Stimulated activated naive B cell treated with anti-CD40 and anti-IgM and Interleukin-4, amounts not matched to agents 10 μg/mL and 1 μg/mL and 100 μg/mL, for 72 hours (primary cell): ENCODE results near the gene NDUFAF5.
"Not testable (repeated sequence)": the region's sequence is repeated elsewhere in the genome, so short reads cannot be mapped to it uniquely, and the experiment has no call there.

ENCODE experiments used
- ATAC-seq, 2 donors: fragments of 150-1000 bp; cut with Tn5 transposase; replicated peaks; 2 replicates each; pipeline ENCODE4 v1.10.0; 2021; ENCODE audit warnings: moderate library complexity in 1 of 2
- DNase-seq: peaks from one replicate; pipeline ENCODE4 v3.0.0; 2021
- H3K27ac Mint-ChIP-seq: one replicate; pipeline ENCODE4 v1.8.0; 2022; ENCODE audit warnings: mild to moderate bottlenecking, mixed read lengths
- H3K27me3 Mint-ChIP-seq, 2 donors: one replicate each; pipeline ENCODE4 v1.8.0; 2022; ENCODE audit warnings: mixed read lengths in 2 of 2
- H3K36me3 Mint-ChIP-seq, 2 donors: one replicate each; pipeline ENCODE4 v1.8.0; 2022; ENCODE audit warnings: mixed read lengths in 2 of 2, mild to moderate bottlenecking in 1 of 2
- H3K4me1 Mint-ChIP-seq, 2 donors: one replicate each; pipeline ENCODE4 v1.8.0; 2022; ENCODE audit warnings: mixed read lengths in 2 of 2, mild to moderate bottlenecking in 1 of 2
- H3K4me3 Mint-ChIP-seq, 2 donors: one replicate each; pipeline ENCODE4 v1.8.0; 2022; ENCODE audit warnings: mild to moderate bottlenecking in 2 of 2, mixed read lengths in 2 of 2, moderate library complexity in 1 of 2
- H3K9me3 Mint-ChIP-seq, 2 donors: one replicate each; pipeline ENCODE4 v1.8.0; 2022; ENCODE audit warnings: mixed read lengths in 2 of 2, mild to moderate bottlenecking in 1 of 2

The NDUFAF5 gene

GRCh38 chr20:13784893-13785715 is at the start of gene NDUFAF5, which contains the start of gene ESF1:
TSS of gene NDUFAF5 (plus strand) at chr20:13785028. CDS start at chr20:13785069, 41 bp downstream.
TSS of gene ESF1 (minus strand) at chr20:13784919. CDS start at chr20:13783140, 1,779 bp downstream.
- H3K27me3 Mint-ChIP-seq, result no peaks in the 10 kb centered on the region
- peaks cover 28 to 47% of the 10 kb centered on the region in 2 donors for H3K36me3 Mint-ChIP-seq

GRCh38 chr20:13735826-13736225 is 49.0 kb upstream of the NDUFAF5 start:
- Mint-ChIP-seq H3K4me1 (peaks cover 2 to 5% of the 10 kb centered on the region in 2 donors), H3K27me3 (no peaks in the 10 kb centered on the region), H3K36me3 (peaks cover 47 to 73% of the 10 kb centered on the region in 2 donors), H3K4me3 (no peak overlapping the region), H3K27ac (no peak overlapping the region), H3K9me3 (peaks cover 5 to 7% of the 10 kb centered on the region in 2 donors)
- ATAC-seq (no peak), DNase-seq (no peak)

More at GRCh38 chr20:13784893-13785715, at the start of gene NDUFAF5, which contains the start of gene ESF1:
- H3K4me1 Mint-ChIP-seq, result peaks cover 14 to 34% of the 10 kb centered on the region in 2 donors
- ATAC-seq (peak; percentile 98), DNase-seq (peak; percentile 95)
- peak within 1 kb of the TSS; percentile 98 to 99 for H3K4me3 Mint-ChIP-seq
- no peaks in the 10 kb centered on the region for H3K9me3 Mint-ChIP-seq
- peak within 1 kb of the TSS; percentile 98 for H3K27ac Mint-ChIP-seq

GRCh38 chr20:13736436-13737191 is 48.2 kb upstream of the NDUFAF5 start:
- Mint-ChIP-seq H3K4me1 (peaks cover 2 to 7% of the 10 kb centered on the region in 2 donors), H3K27me3 (no peaks in the 10 kb centered on the region), H3K4me3 (no peak overlapping the region), H3K27ac (no peak overlapping the region), H3K9me3 (peaks cover 11 to 15% of the 10 kb centered on the region in 2 donors), H3K36me3 (peaks cover 51 to 74% of the 10 kb centered on the region in 2 donors)
- DNase-seq (no peak), ATAC-seq (no peak)

- peaks cover 54 to 76% of the 10 kb centered on the region in 2 donors for H3K36me3 Mint-ChIP-seq
- peaks cover 3 to 16% of the 10 kb centered on the region in 2 donors for H3K4me1 Mint-ChIP-seq
- DNase-seq, H3K27ac Mint-ChIP-seq, H3K4me3 Mint-ChIP-seq, ATAC-seq, H3K27me3 Mint-ChIP-seq: not testable (repeated sequence)
- H3K9me3 Mint-ChIP-seq, result peaks cover 14 to 17% of the 10 kb centered on the region in 2 donors
Measured at GRCh38 chr20:13738187-13738586, 46.6 kb upstream of the NDUFAF5 start.

- peaks cover 9 to 21% of the 10 kb centered on the region in 2 donors for H3K4me1 Mint-ChIP-seq
- H3K27ac Mint-ChIP-seq, result no peak overlapping the region
- no peak for DNase-seq
- no peak for ATAC-seq
- no peaks in the 10 kb centered on the region for H3K27me3 Mint-ChIP-seq
- peaks cover 14 to 17% of the 10 kb centered on the region in 2 donors for H3K9me3 Mint-ChIP-seq
- peaks cover 57 to 80% of the 10 kb centered on the region in 2 donors for H3K36me3 Mint-ChIP-seq
- no peak overlapping the region for H3K4me3 Mint-ChIP-seq
Measured at GRCh38 chr20:13739731-13740649, 44.8 kb upstream of the NDUFAF5 start.

GRCh38 chr20:13741879-13742278 is 42.9 kb upstream of the NDUFAF5 start:
- ATAC-seq (no peak), DNase-seq (no peak)
- no peak overlapping the region for H3K27ac Mint-ChIP-seq
- H3K4me3 Mint-ChIP-seq, result no peak overlapping the region
- peaks cover 14 to 17% of the 10 kb centered on the region in 2 donors for H3K9me3 Mint-ChIP-seq
- H3K27me3 Mint-ChIP-seq, result no peaks in the 10 kb centered on the region
- H3K4me1 Mint-ChIP-seq, result peaks cover 9 to 21% of the 10 kb centered on the region in 2 donors
- peaks cover 54 to 80% of the 10 kb centered on the region in 2 donors for H3K36me3 Mint-ChIP-seq

- peaks cover 14 to 17% of the 10 kb centered on the region in 2 donors for H3K9me3 Mint-ChIP-seq
- H3K4me3 Mint-ChIP-seq, result no peak overlapping the region
- peaks cover 55 to 68% of the 10 kb centered on the region in 2 donors for H3K36me3 Mint-ChIP-seq
- H3K27ac Mint-ChIP-seq, result no peak overlapping the region
- H3K27me3 Mint-ChIP-seq, result no peaks in the 10 kb centered on the region
- DNase-seq (no peak), ATAC-seq (no peak)
- peaks cover 9 to 21% of the 10 kb centered on the region in 2 donors for H3K4me1 Mint-ChIP-seq
Measured at GRCh38 chr20:13744352-13744751, 40.5 kb upstream of the NDUFAF5 start.

- DNase-seq, result no peak
- H3K4me3 Mint-ChIP-seq, result no peak overlapping the region
- peaks cover 7 to 15% of the 10 kb centered on the region in 2 donors for H3K4me1 Mint-ChIP-seq
- no peak for ATAC-seq
- no peak overlapping the region for H3K27ac Mint-ChIP-seq
- H3K27me3 Mint-ChIP-seq, result no peaks in the 10 kb centered on the region
- H3K36me3 Mint-ChIP-seq, result peaks cover 46 to 58% of the 10 kb centered on the region in 2 donors
- H3K9me3 Mint-ChIP-seq, result peaks cover 10% of the 10 kb centered on the region in 2 donors
Measured at GRCh38 chr20:13745784-13746183, 39.0 kb upstream of the NDUFAF5 start.

GRCh38 chr20:13749811-13750210 is 35.0 kb upstream of the NDUFAF5 start:
- H3K27ac Mint-ChIP-seq, result no peak overlapping the region
- ATAC-seq, result no peak
- no peaks in the 10 kb centered on the region for H3K9me3 Mint-ChIP-seq
- no peak overlapping the region for H3K4me3 Mint-ChIP-seq
- H3K36me3 Mint-ChIP-seq, result peaks cover 14 to 22% of the 10 kb centered on the region in 2 donors
- no peak for DNase-seq
- peaks cover 1% of the 10 kb centered on the region in 2 donors for H3K4me1 Mint-ChIP-seq
- H3K27me3 Mint-ChIP-seq, result no peaks in the 10 kb centered on the region

- H3K4me1 Mint-ChIP-seq, result no peaks in the 10 kb centered on the region
- no peaks in the 10 kb centered on the region for H3K27me3 Mint-ChIP-seq
- ATAC-seq (no peak), DNase-seq (no peak)
- no peaks in the 10 kb centered on the region for H3K9me3 Mint-ChIP-seq
- no peak overlapping the region for H3K4me3 Mint-ChIP-seq
- no peak overlapping the region for H3K27ac Mint-ChIP-seq
- peaks cover 10 to 15% of the 10 kb centered on the region in 2 donors for H3K36me3 Mint-ChIP-seq
Measured at GRCh38 chr20:13753436-13754036, 31.3 kb upstream of the NDUFAF5 start.

- no peaks in the 10 kb centered on the region for H3K9me3 Mint-ChIP-seq
- H3K27me3 Mint-ChIP-seq, result no peaks in the 10 kb centered on the region
- H3K36me3 Mint-ChIP-seq, result peaks cover 14 to 22% of the 10 kb centered on the region in 2 donors
- no peak for DNase-seq
- no peak overlapping the region for H3K4me3 Mint-ChIP-seq
- ATAC-seq, result no peak
- H3K4me1 Mint-ChIP-seq, result no peaks in the 10 kb centered on the region
- no peak overlapping the region for H3K27ac Mint-ChIP-seq
Measured at GRCh38 chr20:13755809-13756208, 29.0 kb upstream of the NDUFAF5 start.

- Mint-ChIP-seq H3K9me3 (no peaks in the 10 kb centered on the region), H3K36me3 (peaks cover 14 to 18% of the 10 kb centered on the region in 2 donors), H3K27ac (no peak overlapping the region), H3K4me3 (no peak overlapping the region), H3K27me3 (no peaks in the 10 kb centered on the region), H3K4me1 (no peaks in the 10 kb centered on the region)
- ATAC-seq, result no peak
- DNase-seq, result no peak
Measured at GRCh38 chr20:13756551-13756950, 28.3 kb upstream of the NDUFAF5 start.

- DNase-seq (no peak), ATAC-seq (no peak)
- Mint-ChIP-seq H3K27me3 (no peaks in the 10 kb centered on the region), H3K9me3 (no peaks in the 10 kb centered on the region), H3K36me3 (peaks cover 14 to 18% of the 10 kb centered on the region in 2 donors), H3K27ac (peak overlapping the region; percentile 39), H3K4me3 (no peak overlapping the region), H3K4me1 (no peaks in the 10 kb centered on the region)
Measured at GRCh38 chr20:13758884-13759283, 25.9 kb upstream of the NDUFAF5 start.
